ENCODE data around the gene ESRRB.

The ESRRB gene

GRCh38 chr14:76337635-76338545, 38.0 kb upstream of the ESRRB start:
- peak overlapping the region; percentile 31 for H3K4me3 ChIP-seq (ENCODE audit: low read depth, low read length)
- DNase-seq (ENCODE audit: low read depth, low spot score) = no peak
- POLR2A ChIA-PET = no interaction called here
- CTCF ChIA-PET = interaction anchor here (1.0 to 2.3 kb wide), 4 partner anchors 14 to 287 kb away, joined by 3 to 6 read pairs (median 4); no protein-coding TSS in a partner anchor
- TF ChIP-seq, protein P1, sequence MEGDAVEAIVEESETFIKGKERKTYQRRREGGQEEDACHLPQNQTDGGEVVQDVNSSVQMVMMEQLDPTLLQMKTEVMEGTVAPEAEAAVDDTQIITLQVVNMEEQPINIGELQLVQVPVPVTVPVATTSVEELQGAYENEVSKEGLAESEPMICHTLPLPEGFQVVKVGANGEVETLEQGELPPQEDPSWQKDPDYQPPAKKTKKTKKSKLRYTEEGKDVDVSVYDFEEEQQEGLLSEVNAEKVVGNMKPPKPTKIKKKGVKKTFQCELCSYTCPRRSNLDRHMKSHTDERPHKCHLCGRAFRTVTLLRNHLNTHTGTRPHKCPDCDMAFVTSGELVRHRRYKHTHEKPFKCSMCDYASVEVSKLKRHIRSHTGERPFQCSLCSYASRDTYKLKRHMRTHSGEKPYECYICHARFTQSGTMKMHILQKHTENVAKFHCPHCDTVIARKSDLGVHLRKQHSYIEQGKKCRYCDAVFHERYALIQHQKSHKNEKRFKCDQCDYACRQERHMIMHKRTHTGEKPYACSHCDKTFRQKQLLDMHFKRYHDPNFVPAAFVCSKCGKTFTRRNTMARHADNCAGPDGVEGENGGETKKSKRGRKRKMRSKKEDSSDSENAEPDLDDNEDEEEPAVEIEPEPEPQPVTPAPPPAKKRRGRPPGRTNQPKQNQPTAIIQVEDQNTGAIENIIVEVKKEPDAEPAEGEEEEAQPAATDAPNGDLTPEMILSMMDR (IDR thresholded peaks at IDR 0.05; ENCODE audit: insufficient read depth, low read length, missing control alignments) = no peak

DNA sequence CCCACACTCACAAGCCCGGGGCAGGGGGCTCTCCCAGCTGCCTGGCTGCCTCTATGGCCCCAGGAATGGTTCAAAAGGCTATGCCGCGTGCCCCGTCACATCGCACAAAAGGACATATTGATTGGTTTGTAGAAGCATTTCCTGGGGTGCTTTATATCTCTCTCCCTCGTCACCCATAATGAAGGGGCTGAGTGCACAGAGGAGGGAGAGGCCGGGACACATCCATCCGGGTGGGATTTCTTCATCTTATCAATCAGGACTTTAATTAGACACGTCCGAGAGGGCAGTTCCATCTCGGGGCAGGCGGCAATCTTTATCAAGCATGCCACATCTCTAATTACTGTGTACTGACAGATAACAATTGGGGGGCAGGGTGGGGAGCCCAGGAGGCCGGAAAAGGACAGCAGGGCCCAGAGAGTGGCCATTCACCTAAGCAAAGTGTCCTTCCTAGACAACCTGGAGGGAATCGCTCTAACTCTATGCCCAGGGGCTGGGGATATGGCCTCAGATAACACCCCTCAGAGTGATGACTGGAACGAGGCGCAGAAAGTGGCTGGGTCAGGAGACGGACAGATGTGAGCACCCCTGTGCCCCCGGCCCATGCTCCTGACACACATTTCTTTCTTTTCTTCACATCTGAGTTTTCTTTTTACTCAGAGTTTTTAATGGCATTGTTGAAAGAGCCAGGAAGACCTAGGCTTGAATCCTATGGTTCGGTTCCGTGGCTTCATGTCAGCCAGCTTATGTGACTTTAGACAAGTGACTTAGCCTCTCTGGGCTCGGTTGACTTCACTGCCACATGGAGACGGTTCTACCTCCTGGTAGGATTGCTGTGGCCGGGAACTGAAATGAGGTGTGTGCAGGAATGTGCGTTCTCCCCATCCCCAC, 36.0 kb upstream of the ESRRB start:
- ChIA-PET CTCF (interaction anchor here (2.2 to 2.3 kb wide), 2 partner anchors 12 to 14 kb away, joined by 6 to 12 read pairs; no protein-coding TSS in a partner anchor), POLR2A (no interaction called here)
- no peak for DNase-seq (ENCODE audit: low read depth, low spot score)
- TF ChIP-seq, protein P1 (IDR thresholded peaks at IDR 0.05; ENCODE audit: insufficient read depth, low read length, missing control alignments) = no peak
- no peak overlapping the region for H3K4me3 ChIP-seq (ENCODE audit: low read depth, low read length)

GRCh38 chr14:76343386-76343785, 32.6 kb upstream of the ESRRB start:
- no peak for DNase-seq (ENCODE audit: low read depth, low spot score)
- TF ChIP-seq, protein P1 (IDR thresholded peaks at IDR 0.05; ENCODE audit: insufficient read depth, low read length, missing control alignments) = no peak
- no peak overlapping the region for H3K4me3 ChIP-seq (ENCODE audit: low read depth, low read length)
- CTCF ChIA-PET = interaction anchor here (2.1 kb wide), 1 partner anchor 10 kb away, joined by 10 read pairs; no protein-coding TSS in a partner anchor
- POLR2A ChIA-PET = no interaction called here

- ChIA-PET CTCF (interaction anchor here (2.0 kb wide), 1 partner anchor 296 kb away, joined by 8 read pairs; no protein-coding TSS in a partner anchor), POLR2A (no interaction called here)
- no peak overlapping the region for H3K4me3 ChIP-seq (ENCODE audit: low read depth, low read length)
- TF ChIP-seq, protein P1 (IDR thresholded peaks at IDR 0.05; ENCODE audit: insufficient read depth, low read length, missing control alignments) = no peak
- no peak for DNase-seq (ENCODE audit: low read depth, low spot score)
These were observed 29.4 kb upstream of the ESRRB start for GRCh38 chr14:76346391-76347160.

- TF ChIP-seq, protein P1 (IDR thresholded peaks at IDR 0.05; ENCODE audit: insufficient read depth, low read length, missing control alignments) = no peak
- CTCF ChIA-PET = interaction anchor here (0.8 to 6.4 kb wide), 3 partner anchors 39 to 639 kb away, joined by 3 to 198 read pairs (median 76); no protein-coding TSS in a partner anchor
- DNase-seq (ENCODE audit: low read depth, low spot score) = peak; percentile 12
- no peak overlapping the region for H3K4me3 ChIP-seq (ENCODE audit: low read depth, low read length)
- POLR2A ChIA-PET = no interaction called here
These were observed 27.0 kb upstream of the ESRRB start for GRCh38 chr14:76348898-76349297.
